Measurements from ENCODE around the gene DIRAS1. TPM values are rescaled to one million over a fixed set of nuclear protein-coding genes. Genes with fewer than 3 reads are reported as not detected.

DIRAS1 gene
- total and polyA plus RNA-seq, 2 of the 4 experiments (the other 2 are of a cell fraction), result 1.4 to 10.3 TPM

GRCh38 chr19:2721570-2722540 is 683 bp upstream of the DIRAS1 start:
- Histone ChIP-seq H4K20me1 (ENCODE audit: insufficient read depth, low read length) (no peaks in the 10 kb centered on the region; the same call in 1 of the 2 replicates), H2BK15ac (ENCODE audit: low read depth, low read length) (peak overlapping the region; percentile 55; the same call in 1 of the 3 replicates), H3K9me1 (ENCODE audit: insufficient read depth, low read length) (peaks cover 7% of the 10 kb centered on the region; the same call in 1 of the 2 replicates), H3K4me1 (ENCODE audit: control insufficient read depth, insufficient read depth, low read length) (peaks cover 17% of the 10 kb centered on the region), H2AK5ac (ENCODE audit: low read depth, low read length) (peak overlapping the region; percentile 68; the same call in 1 of the 2 replicates), H2BK5ac (ENCODE audit: low read depth, low read length, poor library complexity, severe bottlenecking) (no peak overlapping the region), H3K9me3 (ENCODE audit: control insufficient read depth, insufficient read depth, low read length) (no peaks in the 10 kb centered on the region), H3K79me1 (ENCODE audit: low read depth in 1 of 2, low read length in 2 of 2) (peaks cover 0 to 10% of the 10 kb centered on the region in 2 experiments; a peak in 1 of 4 replicates), H4K5ac (ENCODE audit: low read depth, low read length) (no peak overlapping the region), H2BK20ac (ENCODE audit: low read depth, low read length) (peak overlapping the region; percentile 35; the same call in 1 of the 2 replicates), H3K4me2 (ENCODE audit: low read depth, low read length) (peak overlapping the region; percentile 71), H3K27ac (ENCODE audit: insufficient read depth, low read length) (no peak overlapping the region), H3K27me3 (ENCODE audit: control insufficient read depth, insufficient read depth, low read length) (peaks cover 6% of the 10 kb centered on the region; the same call in 1 of the 2 replicates), H3K18ac (ENCODE audit: low read depth, low read length) (no peak overlapping the region), H4K8ac (ENCODE audit: low read depth in 2 of 2, low read length in 2 of 2) (0 out of 4 replicates have a peak overlapping the region, but pooled peaks of 1 of the 2 experiments have one; percentile 16), H3K4me3 (ENCODE audit: insufficient read depth, low read depth, low read length) (peak overlapping the region; percentile 47), H3K23ac (ENCODE audit: low read depth, low read length) (no peak overlapping the region), H3K36me3 (ENCODE audit: control insufficient read depth, insufficient read depth, low read length) (peaks cover 4% of the 10 kb centered on the region; the same call in 1 of the 2 replicates), H3K56ac (ENCODE audit: extremely low read depth, insufficient read depth, low read length) (no peak overlapping the region), H3K14ac (replicated peaks; ENCODE audit: low read depth, low read length) (0 out of 2 replicates have a peak overlapping the region, but pooled peaks have one; percentile 41), H2AK9ac (replicated peaks; ENCODE audit: low read depth, low read length, poor library complexity) (peak overlapping the region; percentile 91), H2AFZ (replicated peaks; ENCODE audit: low read length, poor library complexity) (peak overlapping the region; percentile 92), H2BK120ac (ENCODE audit: low read depth, low read length) (no peak overlapping the region), H3K4ac (ENCODE audit: low read depth, low read length) (peak overlapping the region; percentile 56), H4K91ac (ENCODE audit: insufficient read depth, low read depth, low read length) (no peak overlapping the region), H3K9ac (ENCODE audit: low read depth, low read length) (no peak overlapping the region)
- no peak for ATAC-seq (ENCODE audit: low read depth)
- in situ Hi-C loops (cut with MboI; ENCODE audit: low sequenced_read_pairs) (no loop called here), dilution Hi-C loops (cut with HindIII; ENCODE audit: low sequenced_read_pairs, unreplicated experiment) (no loop called here), intact Hi-C loops (cut with micrococcal nuclease) (no loop called here)
- ChIA-PET POLR2A (ENCODE audit: unreplicated experiment) (no interaction called here), CTCF (no interaction called here)
- no TSS peak for BruUV-seq (replicated peaks)
- TF ChIP-seq MAZ (IDR thresholded peaks at IDR 0.05; ENCODE audit: borderline replicate concordance, low read depth, low read length), result peak; percentile 28; the same call in 1 of the 2 replicates
- no peak for TF ChIP-seq RAD21 (IDR thresholded peaks at IDR 0.05; ENCODE audit: low read length)
- WGBS, 2 experiments (ENCODE audit: extremely low coverage in 2 of 2, insufficient read length in 1 of 2), result 64% methylated on average over 8 of the region's 39 CpGs; no CpG with 5 or more reads in 1 of the 2 experiments
- no peak for DNase-seq
